K562 (cell line): ENCODE results near the gene RFX7. TPM values are rescaled to one million over a fixed set of nuclear protein-coding genes. Genes with fewer than 3 reads are reported as not detected.

Source experiments
- ATAC-seq: fragments of 200-7000 bp; cut with Tn5 transposase; 3 replicates; pipeline ENCODE4 v1.9.1; 2020; ENCODE audit warnings: moderate library complexity
- BruUV-seq: library from RNA; stranded (reverse); fragments of 400-500 nt; replicated peaks from 2 replicates; lab custom pipeline; 2021; lab: Mats Ljungman, UMichigan
- CTCF ChIA-PET: fragments of 300-600 bp; formaldehyde crosslinking; extraction: SDS; loops from one replicate; lab custom pipeline; 2021; ENCODE audit warnings: low intra/inter-chr PET ratio; lab: Yijun Ruan, JAX
- POLR2A ChIA-PET: fragments of 300-600, 350-650 bp; sonication (Branson Sonifier 250); formaldehyde crosslinking; extraction: SDS; loops from one replicate; lab custom pipeline; 2021; ENCODE audit warnings: antibody characterized with exemption, inconsistent platforms; lab: Yijun Ruan, JAX
- DNase-seq, 4 experiments: peaks; one replicate each; pipeline versions ENCODE4 v3.0.0 to v3.0.0-alpha.2; 2011 to 2018; ENCODE audit warnings: low spot score in 3 of 4, mixed read lengths in 3 of 4; ENCODE audit errors: extremely low read depth in 1 of 4
- FAIRE-seq: peaks from 2 replicates; lab custom pipeline; 2011; peaks lifted over from hg19 to GRCh38; lab: Jason Lieb, UNC
- H2AFZ ChIP-seq: 2 replicates; pipeline ENCODE4 v1.6.0; 2011; ENCODE audit warnings: low read depth, low read length, control low read depth, inconsistent platforms
- H3K27ac ChIP-seq: fragments of 200-600 bp; 3 replicates; pipeline ENCODE4 v1.8.0; 2011; ENCODE audit warnings: low read depth, mild to moderate bottlenecking, control low read depth, inconsistent platforms, low read length, moderate library complexity, mixed read lengths; ENCODE audit errors: extremely low read depth
- H3K27me3 ChIP-seq, 2 experiments: fragments of 300-600 bp in 1 of 2; 2 replicates in 1 of 2; 3 replicates in 1 of 2; pipeline versions ENCODE4 v1.6.0 to v1.8.0; 2011; ENCODE audit warnings: inconsistent platforms in 2 of 2, low read length in 2 of 2, mild to moderate bottlenecking in 1 of 2, mixed read lengths in 1 of 2, moderate library complexity in 1 of 2; ENCODE audit not compliant: control insufficient read depth in 2 of 2, insufficient read depth in 2 of 2
- H3K36me3 ChIP-seq: fragments of 300-600 bp; 3 replicates; pipeline ENCODE4 v1.8.0; 2011; ENCODE audit warnings: mild to moderate bottlenecking, low read length, inconsistent platforms; ENCODE audit not compliant: control insufficient read depth, insufficient read depth
- H3K4me1 ChIP-seq, 2 experiments: fragments of 200-600 bp in 1 of 2; replicated peaks in 1 of 2; 2 replicates in 1 of 2; 3 replicates in 1 of 2; pipeline versions ENCODE4 v1.5.1 to v1.8.0; 2011; ENCODE audit warnings: inconsistent platforms in 2 of 2, low read length in 2 of 2, mild to moderate bottlenecking in 1 of 2, mixed read lengths in 1 of 2, moderate library complexity in 1 of 2; ENCODE audit not compliant: control insufficient read depth in 2 of 2, insufficient read depth in 2 of 2
- H3K4me2 ChIP-seq: 2 replicates; pipeline ENCODE4 v1.6.1; 2011; ENCODE audit warnings: low read length, control low read depth, inconsistent platforms, mixed read lengths; ENCODE audit not compliant: insufficient read depth
- H3K4me3 ChIP-seq: fragments of 200-600 bp; sonication (generic), shearing (Covaris generic); 2 replicates; pipeline ENCODE4 v1.5.1; 2016; ENCODE audit warnings: control low read depth, inconsistent platforms
- H3K79me2 ChIP-seq: fragments of 200-600 bp; 3 replicates; pipeline ENCODE4 v1.8.0; 2011; ENCODE audit warnings: low read length, inconsistent platforms; ENCODE audit not compliant: control insufficient read depth, insufficient read depth
- H3K9ac ChIP-seq, 2 experiments: 2 replicates each; pipeline versions ENCODE4 v1.6.0 to v1.6.1; 2011; ENCODE audit warnings: low read depth in 2 of 2, low read length in 2 of 2, control low read depth in 1 of 2, inconsistent platforms in 1 of 2, mild to moderate bottlenecking in 1 of 2, mixed read lengths in 1 of 2; ENCODE audit not compliant: insufficient read depth in 1 of 2
- H3K9me1 ChIP-seq: one replicate; pipeline ENCODE4 v1.6.0; 2011; ENCODE audit warnings: inconsistent platforms, mild to moderate bottlenecking, low read length, moderate library complexity; ENCODE audit not compliant: control insufficient read depth, insufficient read depth
- H3K9me3 ChIP-seq: replicated peaks from 2 replicates; pipeline ENCODE4 v1.5.1; 2011; ENCODE audit warnings: low read depth, low read length, inconsistent platforms; ENCODE audit not compliant: control insufficient read depth, insufficient read depth
- H4K20me1 ChIP-seq: replicated peaks from 2 replicates; pipeline ENCODE4 v1.6.1; 2011; ENCODE audit warnings: low read length, inconsistent platforms, mixed read lengths; ENCODE audit not compliant: control insufficient read depth, insufficient read depth
- CHD7 ChIP-seq: fragments of 200-600 bp; sonication (generic); IDR thresholded peaks from one replicate; pipeline ENCODE4 v1.6.1; 2012; ENCODE audit warnings: mild to moderate bottlenecking, low read depth, low read length, inconsistent platforms
- NR1H2 ChIP-seq: sonication (generic); formaldehyde crosslinking; IDR thresholded peaks from 2 replicates; pipeline ENCODE4 v1.4.0; 2020; ENCODE audit warnings: mild to moderate bottlenecking, missing genetic modification reagents
- U2AF2 ChIP-seq: fragments of 200-400 bp; formaldehyde crosslinking; optimal IDR thresholded peaks from 2 replicates; pipeline ENCODE3; 2017; ENCODE audit warnings: low read depth, mild to moderate bottlenecking, low read length
- ZBTB26 ChIP-seq: fragments of 450-650 bp; formaldehyde crosslinking; IDR thresholded peaks from 2 replicates; pipeline ENCODE4 v1.4.0; 2022; ENCODE audit warnings: missing genetic modification characterization
- ZBTB49 ChIP-seq: sonication (generic); formaldehyde crosslinking; IDR thresholded peaks from 2 replicates; pipeline ENCODE4 v1.8.0; 2022; ENCODE audit warnings: missing genetic modification reagents, mild to moderate bottlenecking, borderline replicate concordance
- WGBS: fragments of 100-300 bp; shearing (Covaris generic); methylation state at CpG from one replicate; pipeline ENCODE4 v1.1.6; 2016; ENCODE audit warnings: low coverage, mixed read lengths; ENCODE audit not compliant: insufficient coverage; ENCODE audit errors: missing lambda C conversion rate; 5-methylcytosine and 5-hydroxymethylcytosine counted together
- in situ Hi-C: fragments of 300-500 bp; cut with MboI; formaldehyde crosslinking; loops from 4 replicates; pipeline ENCODE4 v1.15.0; 2018; ENCODE audit warnings: inconsistent platforms, mixed read lengths
- intact Hi-C: fragments of 100-400 bp; cut with micrococcal nuclease; formaldehyde crosslinking; loops from 2 replicates; pipeline ENCODE4 v1.14.2; 2022
- polyA plus RNA-seq, 8 experiments: library from polyadenylated mRNA; depleted of rRNA in 4 of 8; stranded (reverse) in 5 of 8; unstranded in 3 of 8; fragments of >200 nt; fragmentation: Nextera tagmentation in 2 of 8; fragmentation: Illumina TruSeq in 1 of 8; extraction: Ambion mirVana in 2 of 8; extraction: Trizol in 1 of 8; gene quantifications; 2 replicates each; pipeline versions ENCODE4 v1.2.1 to v1.2.3, GENCODE V29; 2011 to 2014; ENCODE audit warnings: inconsistent platforms in 1 of 8, missing spikeins in 1 of 8
- total RNA-seq, 7 experiments: library from RNA; depleted of rRNA in 6 of 7; stranded (reverse); fragments of >200 nt in 6 of 7; fragmentation: Illumina TruSeq in 2 of 7; extraction: Trizol in 2 of 7; gene quantifications; 2 replicates each; pipeline versions ENCODE4 v1.2.1 to v1.2.3, GENCODE V29; 2011 to 2021; ENCODE audit warnings: low replicate concordance in 1 of 7

RFX7 gene
- total and polyA plus RNA-seq, 9 of the 15 experiments (the other 6 are each of a cell fraction or from before 2014, with no cell fraction given), result 2.4 to 17.9 (median 6.3) TPM

- intact Hi-C loops (loop anchor here (2.0 to 10.0 kb wide), 2 partner anchors 58 to 398 kb away; no protein-coding TSS in a partner anchor), in situ Hi-C loops (no loop called here)
- H3K9me1 ChIP-seq, result no peaks in the 10 kb centered on the region
- H3K79me2 ChIP-seq, result no peaks in the 10 kb centered on the region
- H3K4me3 ChIP-seq, result no peak overlapping the region
- peaks cover 0 to 6% of the 10 kb centered on the region in 2 experiments; a peak in 2 of 5 replicates for H3K4me1 ChIP-seq
- WGBS, result 0% methylated on average over 2 of the region's 2 CpGs
- no peak overlapping the region for H3K9ac ChIP-seq
- H2AFZ ChIP-seq, result 0 out of 2 replicates have a peak overlapping the region, but pooled peaks have one; percentile 33
- no peaks in the 10 kb centered on the region for H4K20me1 ChIP-seq
- H3K9me3 ChIP-seq, result no peaks in the 10 kb centered on the region
- ATAC-seq, result peak; percentile 69
- POLR2A ChIA-PET, result interaction anchor here (1.3 kb wide), 1 partner anchor 49 kb away, joined by 3 read pairs; no protein-coding TSS in a partner anchor
- CTCF ChIA-PET, result no interaction called here
- no peaks in the 10 kb centered on the region for H3K36me3 ChIP-seq
- no peak overlapping the region for H3K4me2 ChIP-seq
- no peaks in the 10 kb centered on the region for H3K27me3 ChIP-seq
- BruUV-seq, result no TSS peak
- H3K27ac ChIP-seq, result no peak overlapping the region
- FAIRE-seq, result peak; percentile 78
- peak; percentile 19 to 31 (median 24) for DNase-seq
- no peak for TF ChIP-seq NR1H2 (CRISPR knock-in tag)
- TF ChIP-seq ZBTB26 (CRISPR knock-in tag), result no peak
- TF ChIP-seq U2AF2, result no peak
- no peak for TF ChIP-seq ZBTB49 (CRISPR knock-in tag)
- TF ChIP-seq CHD7, result no peak
These were observed 191.2 kb downstream of the RFX7 start for GRCh38 chr15:56052395-56053045.
